Progenitor cell of endocrine pancreas (in vitro differentiated cells): ENCODE data around the gene STX1B. TPM values are rescaled to one million over a fixed set of nuclear protein-coding genes. Genes with fewer than 3 reads are reported as not detected.
"Not testable (repeated sequence)": the region's sequence is repeated elsewhere in the genome, so short reads cannot be mapped to it uniquely, and the experiment has no call there.

Source experiments
- DNase-seq: peaks from one replicate; pipeline ENCODE4 v3.0.0; 2021; ENCODE audit warnings: low spot score; ENCODE audit not compliant: unreplicated experiment
- H3K27ac Mint-ChIP-seq: 2 replicates; pipeline ENCODE4 v1.8.0; 2021; ENCODE audit warnings: mild to moderate bottlenecking, moderate library complexity, mixed read lengths
- H3K27me3 Mint-ChIP-seq: 2 replicates; pipeline ENCODE4 v1.8.0; 2021; ENCODE audit warnings: mixed read lengths
- H3K36me3 Mint-ChIP-seq: 2 replicates; pipeline ENCODE4 v1.8.0; 2022; ENCODE audit warnings: mixed read lengths; ENCODE audit not compliant: insufficient read depth
- H3K4me1 Mint-ChIP-seq: 2 replicates; pipeline ENCODE4 v1.8.0; 2021; ENCODE audit warnings: low read depth, mixed read lengths
- H3K4me3 Mint-ChIP-seq: 2 replicates; pipeline ENCODE4 v1.8.0; 2021; ENCODE audit warnings: low read depth, mild to moderate bottlenecking, moderate library complexity, mixed read lengths
- H3K9me3 Mint-ChIP-seq: 2 replicates; pipeline ENCODE4 v1.8.0; 2021; ENCODE audit warnings: low read depth, mixed read lengths
- total RNA-seq: library from RNA; stranded (reverse); gene quantifications from 2 replicates; pipeline ENCODE4 v1.2.1, GENCODE V29; 2021
- TF ChIP-seq, protein P1 (sequence below): fragments of 200-600 bp; sonication (generic); IDR thresholded peaks from one replicate; pipeline ENCODE4 v1.5.0; 2021; ENCODE audit warnings: antibody characterized with exemption, mild to moderate bottlenecking; ENCODE audit not compliant: unreplicated experiment

STX1B gene
- total RNA-seq, 1 donor from 2014 or later = 1.0 TPM

DNA sequence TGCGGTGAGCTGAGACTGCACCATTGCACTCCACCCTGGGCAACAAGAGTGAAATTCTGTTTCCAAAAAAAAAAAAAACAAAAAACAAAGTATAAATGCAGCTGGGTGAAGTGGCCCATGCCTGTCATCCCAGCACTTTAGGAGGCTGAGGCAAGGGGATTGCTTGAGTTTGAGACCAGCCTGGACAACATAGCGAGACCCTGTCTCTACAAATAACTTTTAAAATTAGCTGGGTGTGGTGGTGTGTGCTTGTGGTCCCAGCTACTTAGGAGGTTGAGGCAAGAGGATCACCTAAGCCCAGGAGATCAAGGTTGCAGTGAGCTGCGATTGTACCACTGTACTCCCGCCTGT lies 12.8 kb upstream of the STX1B start:
- DNase-seq = no peak
- H3K4me1 Mint-ChIP-seq = no peaks in the 10 kb centered on the region
- H3K4me3 Mint-ChIP-seq = no peak overlapping the region
- no peaks in the 10 kb centered on the region for H3K36me3 Mint-ChIP-seq
- no peak overlapping the region for H3K27ac Mint-ChIP-seq
- TF ChIP-seq, protein P1, sequence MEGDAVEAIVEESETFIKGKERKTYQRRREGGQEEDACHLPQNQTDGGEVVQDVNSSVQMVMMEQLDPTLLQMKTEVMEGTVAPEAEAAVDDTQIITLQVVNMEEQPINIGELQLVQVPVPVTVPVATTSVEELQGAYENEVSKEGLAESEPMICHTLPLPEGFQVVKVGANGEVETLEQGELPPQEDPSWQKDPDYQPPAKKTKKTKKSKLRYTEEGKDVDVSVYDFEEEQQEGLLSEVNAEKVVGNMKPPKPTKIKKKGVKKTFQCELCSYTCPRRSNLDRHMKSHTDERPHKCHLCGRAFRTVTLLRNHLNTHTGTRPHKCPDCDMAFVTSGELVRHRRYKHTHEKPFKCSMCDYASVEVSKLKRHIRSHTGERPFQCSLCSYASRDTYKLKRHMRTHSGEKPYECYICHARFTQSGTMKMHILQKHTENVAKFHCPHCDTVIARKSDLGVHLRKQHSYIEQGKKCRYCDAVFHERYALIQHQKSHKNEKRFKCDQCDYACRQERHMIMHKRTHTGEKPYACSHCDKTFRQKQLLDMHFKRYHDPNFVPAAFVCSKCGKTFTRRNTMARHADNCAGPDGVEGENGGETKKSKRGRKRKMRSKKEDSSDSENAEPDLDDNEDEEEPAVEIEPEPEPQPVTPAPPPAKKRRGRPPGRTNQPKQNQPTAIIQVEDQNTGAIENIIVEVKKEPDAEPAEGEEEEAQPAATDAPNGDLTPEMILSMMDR = no peak
- H3K9me3 Mint-ChIP-seq = no peaks in the 10 kb centered on the region
- peaks cover under 1% of the 10 kb centered on the region for H3K27me3 Mint-ChIP-seq

- H3K9me3 Mint-ChIP-seq = no peaks in the 10 kb centered on the region
- H3K4me3 Mint-ChIP-seq = no peak overlapping the region
- TF ChIP-seq, protein P1 = no peak
- no peaks in the 10 kb centered on the region for H3K36me3 Mint-ChIP-seq
- H3K4me1 Mint-ChIP-seq = no peaks in the 10 kb centered on the region
- H3K27ac Mint-ChIP-seq = no peak overlapping the region
- DNase-seq = no peak
- peaks cover 3% of the 10 kb centered on the region for H3K27me3 Mint-ChIP-seq
Observed at GRCh38 chr16:31022544-31023251, 12.3 kb upstream of the STX1B start.

DNA sequence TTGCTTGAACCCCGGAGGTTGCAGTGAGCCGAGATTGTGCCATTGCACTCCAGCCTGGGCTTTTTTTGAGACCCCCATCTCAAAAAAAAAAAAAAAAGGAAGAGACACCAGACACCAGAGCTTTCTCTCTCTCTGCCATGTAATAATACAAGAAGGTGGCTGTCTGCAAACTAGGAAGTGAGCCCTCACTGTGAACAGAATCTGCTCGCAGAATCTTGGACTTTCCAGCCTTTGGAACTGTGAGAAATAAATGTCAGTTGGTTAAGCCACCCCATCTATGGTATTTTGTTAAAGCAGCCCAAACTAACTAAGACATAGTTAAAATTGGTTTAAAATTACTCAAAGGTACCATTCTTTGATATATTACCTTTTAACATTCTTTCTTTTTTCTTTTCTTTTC lies 10.1 kb upstream of the STX1B start:
- no peak overlapping the region for H3K4me3 Mint-ChIP-seq
- H3K27ac Mint-ChIP-seq = no peak overlapping the region
- TF ChIP-seq, protein P1 = no peak
- DNase-seq = no peak
- no peaks in the 10 kb centered on the region for H3K36me3 Mint-ChIP-seq
- H3K4me1 Mint-ChIP-seq = no peaks in the 10 kb centered on the region
- peaks cover 5% of the 10 kb centered on the region for H3K27me3 Mint-ChIP-seq
- H3K9me3 Mint-ChIP-seq = no peaks in the 10 kb centered on the region

GRCh38 chr16:31017756-31018155 lies 7.3 kb upstream of the STX1B start:
- not testable (repeated sequence) for H3K4me3 Mint-ChIP-seq, H3K27ac Mint-ChIP-seq, H3K9me3 Mint-ChIP-seq, DNase-seq, H3K36me3 Mint-ChIP-seq, H3K4me1 Mint-ChIP-seq
- peaks cover 27% of the 10 kb centered on the region for H3K27me3 Mint-ChIP-seq

- no peak for DNase-seq
- TF ChIP-seq, protein P1 = no peak
- Mint-ChIP-seq H3K9me3 (no peaks in the 10 kb centered on the region), H3K27me3 (peaks cover 44% of the 10 kb centered on the region), H3K4me3 (no peak overlapping the region), H3K36me3 (no peaks in the 10 kb centered on the region), H3K4me1 (peaks cover 2% of the 10 kb centered on the region), H3K27ac (no peak overlapping the region)
Observed at GRCh38 chr16:31016018-31016417, 5.6 kb upstream of the STX1B start.

DNA sequence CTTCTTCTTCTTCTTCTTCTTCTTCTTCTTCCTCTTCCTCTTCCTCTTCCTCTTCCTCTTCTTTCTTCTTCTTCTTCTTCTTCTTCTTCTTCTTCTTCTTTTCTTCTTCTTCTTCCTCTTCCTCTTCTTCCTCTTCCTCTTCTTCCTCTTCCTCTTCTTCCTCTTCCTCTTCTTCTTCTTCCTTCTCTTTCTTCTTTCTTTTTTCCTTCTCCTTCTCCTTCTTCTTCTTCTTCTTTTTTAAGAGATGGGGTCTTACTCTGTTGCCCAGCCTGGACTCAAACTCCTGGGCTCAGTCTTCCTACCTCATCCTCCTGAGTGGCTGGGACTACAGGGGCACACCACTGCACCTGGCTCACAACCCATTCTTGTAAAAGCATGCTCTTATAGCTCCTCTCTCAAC lies 2.9 kb upstream of the STX1B start:
- not testable (repeated sequence) for H3K4me3 Mint-ChIP-seq, H3K4me1 Mint-ChIP-seq, DNase-seq, H3K27ac Mint-ChIP-seq, H3K9me3 Mint-ChIP-seq, H3K36me3 Mint-ChIP-seq
- H3K27me3 Mint-ChIP-seq = peaks cover 60% of the 10 kb centered on the region

DNA sequence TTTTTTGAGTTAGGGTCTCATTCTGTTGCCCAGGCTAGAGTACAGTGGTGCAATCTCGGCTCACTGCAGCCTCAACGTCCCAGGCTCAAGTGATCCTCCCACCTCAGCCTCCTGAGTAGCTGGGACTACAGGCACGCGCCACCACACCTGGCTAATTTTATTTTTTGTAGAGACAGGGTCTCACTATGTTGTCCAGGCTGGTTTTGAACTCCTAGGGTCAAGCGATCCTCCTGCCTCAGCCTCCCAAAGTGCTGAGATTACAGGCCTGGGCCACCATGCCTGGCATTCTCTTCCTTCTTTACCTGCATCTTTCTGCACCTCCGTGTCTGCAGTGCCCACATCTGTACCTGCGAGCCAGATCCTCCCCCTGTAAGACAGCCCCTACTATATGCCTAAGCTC lies 1.4 kb upstream of the STX1B start:
- H3K9me3 Mint-ChIP-seq, H3K4me1 Mint-ChIP-seq, H3K27ac Mint-ChIP-seq, DNase-seq, H3K36me3 Mint-ChIP-seq: not testable (repeated sequence)
- peaks cover 61% of the 10 kb centered on the region for H3K27me3 Mint-ChIP-seq
- peak overlapping the region; percentile 37 for H3K4me3 Mint-ChIP-seq
